DOHH2 (cell line): Measurements from ENCODE around the gene PLLP.

ENCODE experiments used
- H3F3A ChIP-seq: fragments of 200-600 bp; sonication (generic), shearing (Covaris generic); 2 replicates; pipeline ENCODE4 v1.6.0; 2016; ENCODE audit warnings: antibody characterized with exemption, mild to moderate bottlenecking; ENCODE audit not compliant: control insufficient read depth, insufficient read depth
- H3K27ac ChIP-seq: fragments of 200-600 bp; sonication (generic); 2 replicates; pipeline ENCODE4 v1.5.1; 2014; ENCODE audit warnings: low read depth, mild to moderate bottlenecking, low read length, moderate library complexity
- H3K27me3 ChIP-seq: fragments of 200-600 bp; sonication (generic); 2 replicates; pipeline ENCODE4 v1.6.1; 2014; ENCODE audit warnings: mild to moderate bottlenecking, low read length, mixed read lengths; ENCODE audit not compliant: control insufficient read depth
- H3K36me3 ChIP-seq: fragments of 200-600 bp; sonication (generic); 2 replicates; pipeline ENCODE4 v1.6.1; 2014; ENCODE audit warnings: mild to moderate bottlenecking, low read length, moderate library complexity, mixed read lengths; ENCODE audit not compliant: control insufficient read depth
- H3K4me1 ChIP-seq: fragments of 200-600 bp; sonication (generic); 2 replicates; pipeline ENCODE4 v1.6.1; 2014; ENCODE audit warnings: mild to moderate bottlenecking, low read length, mixed read lengths; ENCODE audit not compliant: control insufficient read depth
- H3K4me2 ChIP-seq: fragments of 200-600 bp; sonication (generic); 2 replicates; pipeline ENCODE4 v1.6.0; 2014; ENCODE audit warnings: mild to moderate bottlenecking, low read length, moderate library complexity
- H3K4me3 ChIP-seq: fragments of 200-600 bp; sonication (generic); 2 replicates; pipeline ENCODE4 v1.5.1; 2014; ENCODE audit warnings: mild to moderate bottlenecking, low read length, mixed read lengths
- H3K79me2 ChIP-seq: fragments of 200-600 bp; sonication (generic); 2 replicates; pipeline ENCODE4 v1.6.1; 2014; ENCODE audit warnings: mild to moderate bottlenecking, low read length, mixed read lengths; ENCODE audit not compliant: control insufficient read depth
- H3K9me2 ChIP-seq: fragments of 200-600 bp; sonication (generic); replicated peaks from 2 replicates; pipeline ENCODE4 v1.6.1; 2014; ENCODE audit warnings: mild to moderate bottlenecking, low read length, mixed read lengths; ENCODE audit not compliant: control insufficient read depth
- H3K9me3 ChIP-seq: fragments of 200-600 bp; sonication (generic); 2 replicates; pipeline ENCODE4 v1.6.1; 2014; ENCODE audit warnings: antibody characterized with exemption, low read length, mixed read lengths; ENCODE audit not compliant: control insufficient read depth, insufficient read depth
- H4K20me1 ChIP-seq: fragments of 200-600 bp; sonication (generic); 2 replicates; pipeline ENCODE4 v1.6.0; 2014; ENCODE audit warnings: low read depth, mild to moderate bottlenecking, antibody characterized with exemption, low read length, moderate library complexity; ENCODE audit not compliant: control insufficient read depth, insufficient read depth
- CTCF ChIP-seq: fragments of 200-600 bp; sonication (generic); IDR thresholded peaks from one replicate; pipeline ENCODE4 v1.5.1; 2014; ENCODE audit warnings: antibody characterized with exemption, mild to moderate bottlenecking, low read depth, low read length; ENCODE audit not compliant: poor library complexity, severe bottlenecking
- EZH2phosphoT487 ChIP-seq: fragments of 200-600 bp; sonication (generic); IDR thresholded peaks from 2 replicates; pipeline ENCODE4 v1.6.1; 2017; ENCODE audit warnings: borderline replicate concordance, mild to moderate bottlenecking, antibody characterized with exemption, low read length, moderate library complexity, mixed read lengths

The PLLP gene

GRCh38 chr16:57238682-57239081 is 45.8 kb downstream of the PLLP start:
- H3F3A ChIP-seq: peaks cover 59% of the 10 kb centered on the region
- no peaks in the 10 kb centered on the region for H3K27me3 ChIP-seq
- no peak overlapping the region for H3K27ac ChIP-seq
- H4K20me1 ChIP-seq: peaks cover 2% of the 10 kb centered on the region; the same call in 1 of the 2 replicates
- H3K4me2 ChIP-seq: no peak overlapping the region
- no peaks in the 10 kb centered on the region for H3K9me2 ChIP-seq
- H3K36me3 ChIP-seq: peaks cover 55% of the 10 kb centered on the region
- H3K9me3 ChIP-seq: no peaks in the 10 kb centered on the region
- no peak overlapping the region for H3K4me3 ChIP-seq
- TF ChIP-seq EZH2phosphoT487: no peak
- TF ChIP-seq CTCF: no peak
- no peaks in the 10 kb centered on the region for H3K79me2 ChIP-seq
- H3K4me1 ChIP-seq: peaks cover 60% of the 10 kb centered on the region

DNA sequence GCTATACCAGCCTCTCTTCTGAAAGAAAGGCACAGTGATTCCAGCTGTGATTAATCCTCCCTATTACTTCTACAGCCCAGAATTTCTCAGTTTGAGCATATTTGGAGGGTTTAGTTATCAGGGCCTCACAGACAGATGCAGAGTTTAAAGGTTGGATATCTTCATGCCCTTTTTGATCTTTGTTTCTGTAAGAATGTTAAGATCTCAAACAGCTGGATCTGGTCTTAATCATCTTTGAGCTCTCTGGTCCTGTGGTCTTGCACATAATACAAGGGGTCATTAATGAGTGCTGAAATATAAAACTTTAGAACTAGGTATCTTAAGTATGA is 48.5 kb downstream of the PLLP start:
- peak overlapping the region; percentile 89 for H3K27ac ChIP-seq
- H3K79me2 ChIP-seq: no peaks in the 10 kb centered on the region
- H3K4me2 ChIP-seq: peak overlapping the region; percentile 84
- H3K36me3 ChIP-seq: peaks cover 80% of the 10 kb centered on the region
- H4K20me1 ChIP-seq: peaks cover 2% of the 10 kb centered on the region; the same call in 1 of the 2 replicates
- no peaks in the 10 kb centered on the region for H3K9me3 ChIP-seq
- H3K4me1 ChIP-seq: peaks cover 55% of the 10 kb centered on the region
- peak overlapping the region; percentile 61 for H3K4me3 ChIP-seq
- no peaks in the 10 kb centered on the region for H3K9me2 ChIP-seq
- TF ChIP-seq CTCF (no peak), EZH2phosphoT487 (no peak)
- H3F3A ChIP-seq: peaks cover 49% of the 10 kb centered on the region
- no peaks in the 10 kb centered on the region for H3K27me3 ChIP-seq

- no peaks in the 10 kb centered on the region for H4K20me1 ChIP-seq
- H3K79me2 ChIP-seq: no peaks in the 10 kb centered on the region
- peaks cover 49% of the 10 kb centered on the region for H3K4me1 ChIP-seq
- peaks cover 82% of the 10 kb centered on the region for H3K36me3 ChIP-seq
- peaks cover 45% of the 10 kb centered on the region for H3F3A ChIP-seq
- H3K27ac ChIP-seq: peak overlapping the region; percentile 89
- H3K4me3 ChIP-seq: peak overlapping the region; percentile 61
- no peaks in the 10 kb centered on the region for H3K9me2 ChIP-seq
- H3K9me3 ChIP-seq: no peaks in the 10 kb centered on the region
- H3K4me2 ChIP-seq: peak overlapping the region; percentile 84
- TF ChIP-seq EZH2phosphoT487 (no peak), CTCF (no peak)
- H3K27me3 ChIP-seq: no peaks in the 10 kb centered on the region
Measured at GRCh38 chr16:57235128-57236021, 49.1 kb downstream of the PLLP start.
